Measurements from ENCODE around the gene ZIK1. TPM values are rescaled to one million over a fixed set of nuclear protein-coding genes. Genes with fewer than 3 reads are reported as not detected.

The ZIK1 gene
- total RNA-seq, 4 donors from 2014 or later, result 3.0 to 5.7 (median 4.1) TPM

DNA sequence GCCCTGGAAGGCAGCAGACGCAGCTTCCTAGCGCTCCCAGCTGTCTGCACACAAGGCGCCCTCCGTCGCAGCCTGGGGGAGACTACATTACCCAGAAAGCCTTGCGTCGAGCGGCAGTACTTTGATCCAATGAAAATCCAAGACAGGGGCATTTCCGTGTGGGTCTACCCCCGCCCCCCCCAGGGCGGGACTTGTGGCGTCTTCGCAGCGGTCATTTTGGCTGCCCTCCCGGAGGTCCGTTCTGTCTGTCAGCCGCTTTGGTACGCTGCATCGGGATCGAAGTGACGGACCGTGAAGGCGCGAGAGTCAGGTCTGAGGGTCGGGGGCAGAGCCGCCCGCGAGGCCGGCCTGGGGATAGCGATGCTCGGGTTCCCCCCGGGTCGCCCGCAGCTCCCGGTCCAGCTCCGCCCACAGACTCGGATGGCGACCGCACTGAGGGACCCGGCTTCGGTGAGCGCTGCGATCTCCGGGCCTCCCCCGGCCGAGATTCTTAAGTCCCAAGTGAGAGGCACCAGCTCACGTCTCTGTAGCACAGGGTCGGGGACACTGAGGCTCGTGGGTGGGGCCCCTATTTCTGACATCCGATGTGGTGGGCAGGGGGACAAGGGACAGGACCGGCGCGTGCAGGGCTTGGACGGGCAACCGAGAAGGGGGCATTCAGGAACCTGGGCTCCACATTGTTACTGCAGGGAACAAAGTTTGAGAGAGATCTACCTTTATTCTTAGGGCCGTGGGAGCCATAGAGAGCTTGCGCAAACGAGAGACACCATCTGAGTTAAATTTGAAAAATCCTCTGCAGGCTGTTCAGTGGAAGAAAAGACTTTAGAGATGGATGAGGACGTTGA is 49.3 kb downstream of the ZIK1 start, which contains the start of gene ZNF211:
Gene ZNF211, plus strand, starts transcription at position 182 of the 845 bp plus-strand sequence. Its CDS starts 179 bp downstream, at position 361.
- DNase-seq (ENCODE audit: low spot score in 2 of 2), result peak; percentile 92 to 93
- 3% methylated on average over 24 of the region's 59 CpGs for WGBS
- no peaks in the 10 kb centered on the region for H3K27me3 ChIP-seq
- H3K36me3 ChIP-seq, result peaks cover 36% of the 10 kb centered on the region
- TF ChIP-seq POLR2AphosphoS5 (IDR thresholded peaks at IDR 0.05), result peak in 2 of 3 donors; percentile 26 to 29
- TF ChIP-seq, protein P1, sequence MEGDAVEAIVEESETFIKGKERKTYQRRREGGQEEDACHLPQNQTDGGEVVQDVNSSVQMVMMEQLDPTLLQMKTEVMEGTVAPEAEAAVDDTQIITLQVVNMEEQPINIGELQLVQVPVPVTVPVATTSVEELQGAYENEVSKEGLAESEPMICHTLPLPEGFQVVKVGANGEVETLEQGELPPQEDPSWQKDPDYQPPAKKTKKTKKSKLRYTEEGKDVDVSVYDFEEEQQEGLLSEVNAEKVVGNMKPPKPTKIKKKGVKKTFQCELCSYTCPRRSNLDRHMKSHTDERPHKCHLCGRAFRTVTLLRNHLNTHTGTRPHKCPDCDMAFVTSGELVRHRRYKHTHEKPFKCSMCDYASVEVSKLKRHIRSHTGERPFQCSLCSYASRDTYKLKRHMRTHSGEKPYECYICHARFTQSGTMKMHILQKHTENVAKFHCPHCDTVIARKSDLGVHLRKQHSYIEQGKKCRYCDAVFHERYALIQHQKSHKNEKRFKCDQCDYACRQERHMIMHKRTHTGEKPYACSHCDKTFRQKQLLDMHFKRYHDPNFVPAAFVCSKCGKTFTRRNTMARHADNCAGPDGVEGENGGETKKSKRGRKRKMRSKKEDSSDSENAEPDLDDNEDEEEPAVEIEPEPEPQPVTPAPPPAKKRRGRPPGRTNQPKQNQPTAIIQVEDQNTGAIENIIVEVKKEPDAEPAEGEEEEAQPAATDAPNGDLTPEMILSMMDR (IDR thresholded peaks at IDR 0.05), result no peak
- peaks cover 17% of the 10 kb centered on the region for H3K9me3 ChIP-seq
- peak within 1 kb of the TSS; percentile 49 for H3K27ac ChIP-seq
- peak within 1 kb of the TSS; percentile 92 for H3K4me3 ChIP-seq
- peaks cover 15% of the 10 kb centered on the region for H3K4me1 ChIP-seq

DNA sequence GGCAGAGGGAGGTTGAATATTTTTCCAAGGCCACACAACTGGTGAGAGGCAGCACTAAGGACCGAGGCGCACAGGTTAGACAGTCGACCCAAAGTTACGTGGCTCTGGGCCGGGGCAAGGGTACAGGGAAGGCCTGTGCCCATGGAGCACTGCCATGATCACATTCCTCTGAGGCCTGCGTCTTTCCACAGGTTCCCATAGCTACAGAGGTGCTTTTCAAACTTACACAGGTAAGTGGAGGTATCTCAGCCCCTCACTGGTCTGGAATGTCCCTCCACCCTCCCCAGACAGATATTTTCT is 49.8 kb downstream of the ZIK1 start:
- TF ChIP-seq, protein P1 (IDR thresholded peaks at IDR 0.05), result no peak
- no peak for TF ChIP-seq EP300 (IDR thresholded peaks at IDR 0.05)
- no peak for TF ChIP-seq POLR2AphosphoS5 (IDR thresholded peaks at IDR 0.05)
- TF ChIP-seq POLR2A (IDR thresholded peaks at IDR 0.05), result no peak
- Histone ChIP-seq H3K4me3 (peak overlapping the region; percentile 92), H3K27ac (no peak overlapping the region), H3K4me1 (peaks cover 15% of the 10 kb centered on the region), H3K9me3 (peaks cover 18% of the 10 kb centered on the region), H3K27me3 (no peaks in the 10 kb centered on the region), H3K36me3 (peaks cover 42% of the 10 kb centered on the region)
- 42% methylated on average over 5 of the region's 6 CpGs for WGBS
- DNase-seq (ENCODE audit: low spot score in 2 of 2), result no peak

DNA sequence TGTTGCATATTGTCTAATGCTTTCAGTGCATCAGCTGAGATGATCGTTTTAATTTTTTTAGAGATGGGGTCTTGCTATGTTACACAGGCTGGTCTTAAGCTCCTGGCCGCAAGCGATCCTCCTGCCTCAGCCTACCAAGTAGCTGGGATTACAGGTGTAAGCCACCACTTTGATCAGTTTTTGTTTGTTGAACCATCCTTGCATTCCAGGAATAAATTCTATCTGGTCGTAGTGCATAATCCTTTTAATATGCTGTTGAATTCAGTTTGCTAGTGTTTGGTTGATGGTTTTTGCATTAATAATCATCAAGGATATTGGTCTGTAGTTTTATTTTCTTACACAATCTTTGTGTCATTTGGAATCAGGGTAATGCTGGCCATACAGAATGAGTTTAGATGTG is 53.4 kb downstream of the ZIK1 start:
- H3K36me3 ChIP-seq, result peaks cover 75% of the 10 kb centered on the region
- H3K27ac ChIP-seq, result no peak overlapping the region
- peaks cover 29% of the 10 kb centered on the region for H3K9me3 ChIP-seq
- peaks cover 15% of the 10 kb centered on the region for H3K4me1 ChIP-seq
- TF ChIP-seq POLR2A (IDR thresholded peaks at IDR 0.05), result no peak
- TF ChIP-seq, protein P1 (IDR thresholded peaks at IDR 0.05), result no peak
- no peak for TF ChIP-seq EP300 (IDR thresholded peaks at IDR 0.05)
- no peak for TF ChIP-seq POLR2AphosphoS5 (IDR thresholded peaks at IDR 0.05)
- DNase-seq (ENCODE audit: low spot score in 2 of 2), result no peak
- no peak overlapping the region for H3K4me3 ChIP-seq
- no peaks in the 10 kb centered on the region for H3K27me3 ChIP-seq
- 94% methylated on average over 4 of the region's 4 CpGs for WGBS

DNA sequence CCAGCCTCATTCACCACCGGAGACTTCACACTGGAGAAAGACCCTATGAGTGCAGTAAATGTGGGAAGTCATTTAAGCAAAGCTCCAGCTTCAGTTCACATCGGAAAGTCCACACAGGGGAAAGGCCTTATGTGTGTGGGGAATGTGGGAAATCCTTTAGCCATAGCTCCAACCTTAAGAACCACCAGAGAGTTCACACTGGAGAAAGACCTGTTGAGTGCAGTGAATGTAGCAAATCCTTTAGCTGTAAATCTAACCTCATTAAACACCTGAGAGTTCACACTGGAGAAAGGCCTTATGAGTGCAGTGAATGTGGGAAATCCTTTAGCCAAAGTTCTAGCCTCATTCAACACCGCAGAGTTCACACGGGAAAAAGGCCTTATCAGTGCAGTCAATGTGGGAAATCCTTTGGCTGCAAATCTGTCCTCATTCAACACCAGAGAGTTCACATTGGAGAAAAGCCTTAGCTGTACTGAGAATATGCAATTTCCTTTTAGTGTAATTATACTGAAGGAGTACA is 57.8 kb downstream of the ZIK1 start:
- no peaks in the 10 kb centered on the region for H3K4me1 ChIP-seq
- no peak overlapping the region for H3K4me3 ChIP-seq
- no peaks in the 10 kb centered on the region for H3K27me3 ChIP-seq
- H3K9me3 ChIP-seq, result peaks cover 32% of the 10 kb centered on the region
- 98% methylated on average over 4 of the region's 4 CpGs for WGBS
- no peak for DNase-seq (ENCODE audit: low spot score in 2 of 2)
- H3K36me3 ChIP-seq, result peaks cover 53% of the 10 kb centered on the region
- TF ChIP-seq POLR2AphosphoS5 (IDR thresholded peaks at IDR 0.05) (no peak), POLR2A (IDR thresholded peaks at IDR 0.05) (no peak), EP300 (IDR thresholded peaks at IDR 0.05) (no peak)
- TF ChIP-seq, protein P1 (IDR thresholded peaks at IDR 0.05), result no peak
- H3K27ac ChIP-seq, result no peak overlapping the region

DNA sequence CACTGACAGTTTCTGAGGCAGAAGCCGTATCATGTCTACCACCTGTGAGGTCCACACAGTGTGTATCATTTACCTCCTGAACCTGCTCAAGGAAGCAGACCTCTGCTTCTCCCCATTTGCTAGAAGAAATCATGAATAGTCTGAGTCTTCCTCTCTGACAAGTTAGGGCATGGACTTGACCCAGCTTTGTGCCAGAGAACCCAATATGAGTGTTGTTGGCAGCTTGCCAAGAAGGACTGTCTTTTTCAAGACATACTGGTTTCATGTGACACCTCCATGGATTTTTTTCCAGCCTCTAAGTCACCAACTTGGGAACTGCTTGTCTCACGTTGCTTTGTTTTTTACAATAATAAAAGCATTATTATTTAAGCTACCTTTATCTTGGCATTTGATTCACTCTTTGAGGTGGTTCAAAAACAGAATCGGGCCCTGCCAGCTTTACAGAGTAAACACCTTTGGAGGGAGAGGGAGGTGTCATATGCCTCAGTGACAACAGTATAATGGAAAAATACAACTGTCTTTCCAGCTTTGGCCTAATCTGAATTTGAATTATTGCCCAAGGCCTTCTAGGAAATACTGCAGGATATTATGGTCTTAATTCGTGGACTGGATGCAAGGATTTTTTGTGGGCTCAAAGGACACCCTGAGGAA is 58.6 kb downstream of the ZIK1 start:
- H3K27me3 ChIP-seq, result no peaks in the 10 kb centered on the region
- WGBS, result 69% methylated on average over 4 of the region's 4 CpGs
- TF ChIP-seq, protein P1 (IDR thresholded peaks at IDR 0.05), result no peak
- TF ChIP-seq POLR2A (IDR thresholded peaks at IDR 0.05), result no peak
- TF ChIP-seq EP300 (IDR thresholded peaks at IDR 0.05), result no peak
- no peak for TF ChIP-seq POLR2AphosphoS5 (IDR thresholded peaks at IDR 0.05)
- peaks cover 47% of the 10 kb centered on the region for H3K36me3 ChIP-seq
- H3K27ac ChIP-seq, result no peak overlapping the region
- no peak overlapping the region for H3K4me3 ChIP-seq
- peaks cover 25% of the 10 kb centered on the region for H3K9me3 ChIP-seq
- no peaks in the 10 kb centered on the region for H3K4me1 ChIP-seq
- no peak for DNase-seq (ENCODE audit: low spot score in 2 of 2)

Data from suprapubic skin (tissue), 4 donors.